HG02759 (cell line): Measurements from ENCODE around the gene MGAT3.
"Not testable (repeated sequence)": the region's sequence is repeated elsewhere in the genome, so short reads cannot be mapped to it uniquely, and the experiment has no call there.

Source experiments
- ATAC-seq: cut with Tn5 transposase; IDR thresholded peaks from one replicate; pipeline ENCODE4 v1.9.1; 2021; ENCODE audit warnings: mild to moderate bottlenecking, moderate library complexity; ENCODE audit not compliant: unreplicated experiment

MGAT3 gene

GRCh38 chr22:39488563-39489083 is 31.8 kb downstream of the MGAT3 start:
- no peak for ATAC-seq

- ATAC-seq, result no peak
Measured at GRCh38 chr22:39489094-39490068, 32.6 kb downstream of the MGAT3 start.

GRCh38 chr22:39490135-39490798 is 33.5 kb downstream of the MGAT3 start:
- ATAC-seq, result peak; percentile 76

- ATAC-seq, result no peak
Measured at GRCh38 chr22:39490966-39491680, 34.3 kb downstream of the MGAT3 start.

GRCh38 chr22:39491696-39492095 is 34.9 kb downstream of the MGAT3 start:
- no peak for ATAC-seq

GRCh38 chr22:39492186-39492585 is 35.4 kb downstream of the MGAT3 start:
- ATAC-seq, result no peak

GRCh38 chr22:39493759-39494158 is 36.9 kb downstream of the MGAT3 start:
- ATAC-seq, result no peak

- no peak for ATAC-seq
Measured at GRCh38 chr22:39494471-39495120, 37.8 kb downstream of the MGAT3 start.

GRCh38 chr22:39496131-39496838 is 39.5 kb downstream of the MGAT3 start:
- ATAC-seq, result no peak

GRCh38 chr22:39497429-39497828 is 40.6 kb downstream of the MGAT3 start:
- no peak for ATAC-seq

GRCh38 chr22:39498368-39498767 is 41.6 kb downstream of the MGAT3 start:
- no peak for ATAC-seq

GRCh38 chr22:39498802-39499201 is 42.0 kb downstream of the MGAT3 start:
- no peak for ATAC-seq

- no peak for ATAC-seq
Measured at GRCh38 chr22:39500101-39500500, 43.3 kb downstream of the MGAT3 start.

- ATAC-seq, result no peak
Measured at GRCh38 chr22:39501644-39502108, 44.9 kb downstream of the MGAT3 start.

- ATAC-seq, result peak; percentile 91
Measured at GRCh38 chr22:39502109-39502788, 45.4 kb downstream of the MGAT3 start, which contains the start of gene MIEF1. MIEF1 (plus strand) TSS chr22:39502290; CDS start chr22:39511295, 9,005 bp downstream.

GRCh38 chr22:39502789-39503409 is 46.1 kb downstream of the MGAT3 start:
- ATAC-seq, result peak; percentile 3

- ATAC-seq, result no peak
Measured at GRCh38 chr22:39503630-39504029, 46.8 kb downstream of the MGAT3 start.

- ATAC-seq, result no peak
Measured at GRCh38 chr22:39504071-39504470, 47.3 kb downstream of the MGAT3 start.

GRCh38 chr22:39507021-39507420 is 50.2 kb downstream of the MGAT3 start:
- not testable (repeated sequence) for ATAC-seq
